ENCODE measurements around the gene IRF6. TPM values are rescaled to one million over a fixed set of nuclear protein-coding genes. Genes with fewer than 3 reads are reported as not detected.
A peak's percentile ranks its signal among the peaks of the same experiment; 100 is the strongest.

The IRF6 gene
- total RNA-seq, 1 donor from 2014 or later = 31.6 TPM

DNA sequence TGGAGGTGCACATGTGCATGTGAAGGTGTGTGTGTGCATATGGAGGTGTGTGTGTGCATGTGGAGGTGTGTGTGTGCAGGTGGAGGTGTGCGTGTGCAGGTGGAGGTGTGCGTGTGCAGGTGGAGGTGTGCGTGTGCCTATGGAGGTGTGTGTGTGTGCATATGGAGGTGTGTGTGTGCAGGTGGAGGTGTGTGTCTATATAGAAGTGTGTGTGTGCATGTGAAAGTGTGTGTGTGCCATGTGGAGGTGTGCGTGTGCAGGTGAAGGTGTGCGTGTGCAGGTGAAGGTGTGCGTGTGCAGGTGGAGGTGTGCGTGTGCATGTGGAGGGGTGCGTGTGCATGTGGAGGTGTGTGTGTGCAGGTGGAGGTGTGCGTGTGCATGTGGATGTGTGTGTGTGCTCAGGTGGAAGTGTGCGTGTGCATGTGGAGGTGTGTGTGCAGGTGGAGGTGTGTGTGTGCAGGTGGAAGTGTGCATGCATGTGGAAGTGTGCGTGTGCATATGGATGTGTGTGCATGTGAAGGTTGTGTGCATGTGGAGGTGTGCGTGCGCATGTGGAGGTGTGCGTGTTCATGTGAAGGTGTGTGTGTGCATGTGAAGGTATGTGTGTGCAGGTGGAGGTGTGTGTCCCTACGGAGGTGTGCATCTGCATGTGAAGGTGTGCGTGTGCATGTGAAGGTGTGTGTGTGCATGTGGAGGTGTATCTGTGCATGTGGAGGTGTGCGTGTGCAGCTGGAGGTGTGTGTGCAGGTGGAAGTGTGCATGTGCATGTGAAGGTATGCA lies 35.1 kb downstream of the IRF6 start:
- intact Hi-C loops (cut with DNase I) = no loop called here
- ATAC-seq (ENCODE audit: poor library complexity) = no peak
- no peak for DNase-seq

- intact Hi-C loops (cut with DNase I) = no loop called here
- DNase-seq (no peak), ATAC-seq (ENCODE audit: poor library complexity) (no peak)
These were observed 36.0 kb downstream of the IRF6 start for GRCh38 chr1:209769971-209770370.

GRCh38 chr1:209769171-209769904 lies 36.6 kb downstream of the IRF6 start:
- ATAC-seq (ENCODE audit: poor library complexity) (peak; percentile 84), DNase-seq (peak; percentile 86)

DNA sequence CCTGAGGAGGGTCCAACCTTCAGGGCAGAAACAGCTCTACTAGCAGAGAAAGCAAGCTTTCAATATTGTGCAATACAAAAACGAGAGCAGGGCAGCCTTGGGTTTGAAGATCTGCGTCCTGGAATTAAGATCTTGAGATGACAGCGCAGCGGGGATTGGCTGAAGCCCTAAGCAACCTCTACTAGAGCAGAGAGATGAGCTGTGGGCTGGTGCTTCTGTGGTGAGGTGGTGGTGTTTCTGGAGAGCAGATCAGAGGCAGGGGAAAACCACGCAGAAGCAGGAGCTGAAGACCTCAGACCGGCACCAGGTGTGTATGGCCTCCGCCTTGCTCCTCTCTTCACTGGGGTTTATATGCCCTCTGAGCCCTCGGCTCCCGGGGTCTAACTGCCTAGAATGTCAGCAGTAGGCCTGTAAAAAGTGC lies 37.6 kb downstream of the IRF6 start:
- intact Hi-C loops (cut with DNase I) = no loop called here
- peak; percentile 19 for ATAC-seq (ENCODE audit: poor library complexity)

More at GRCh38 chr1:209769171-209769904, 36.6 kb downstream of the IRF6 start:
- intact Hi-C loops (cut with DNase I) = no loop called here

GRCh38 chr1:209767706-209768105 lies 38.2 kb downstream of the IRF6 start:
- DNase-seq (no peak), ATAC-seq (ENCODE audit: poor library complexity) (no peak)
- intact Hi-C loops (cut with DNase I) = no loop called here

More for the DNA sequence above, 37.6 kb downstream of the IRF6 start:
- DNase-seq = no peak

- intact Hi-C loops (cut with DNase I) = no loop called here
- ATAC-seq (ENCODE audit: poor library complexity) (no peak), DNase-seq (no peak)
These were observed 38.8 kb downstream of the IRF6 start for GRCh38 chr1:209767096-209767495.

DNA sequence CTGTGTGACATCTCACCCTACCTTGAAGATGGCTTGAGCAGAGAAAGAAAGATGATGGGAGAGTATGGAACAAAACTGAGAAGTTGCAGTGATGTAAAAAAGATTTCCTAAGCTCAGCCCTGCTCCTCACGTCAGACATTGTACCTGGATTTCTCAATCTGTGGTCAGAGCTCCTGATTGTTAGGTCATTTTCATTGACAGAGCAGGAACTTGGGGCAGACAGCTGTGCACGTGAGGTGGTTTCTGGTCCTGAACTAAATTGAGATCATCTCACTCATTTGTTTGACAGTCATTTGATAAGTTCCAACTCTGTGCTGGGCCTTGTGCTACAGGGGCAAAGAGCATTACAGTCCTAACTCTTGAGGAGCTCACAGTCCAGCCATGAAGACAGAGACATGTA lies 39.9 kb downstream of the IRF6 start:
- intact Hi-C loops (cut with DNase I) = no loop called here
- ATAC-seq (ENCODE audit: poor library complexity) (no peak), DNase-seq (no peak)

GRCh38 chr1:209761011-209761635 lies 44.8 kb downstream of the IRF6 start:
- intact Hi-C loops (cut with DNase I) = no loop called here
- DNase-seq (no peak), ATAC-seq (ENCODE audit: poor library complexity) (peak; percentile 71)

DNA sequence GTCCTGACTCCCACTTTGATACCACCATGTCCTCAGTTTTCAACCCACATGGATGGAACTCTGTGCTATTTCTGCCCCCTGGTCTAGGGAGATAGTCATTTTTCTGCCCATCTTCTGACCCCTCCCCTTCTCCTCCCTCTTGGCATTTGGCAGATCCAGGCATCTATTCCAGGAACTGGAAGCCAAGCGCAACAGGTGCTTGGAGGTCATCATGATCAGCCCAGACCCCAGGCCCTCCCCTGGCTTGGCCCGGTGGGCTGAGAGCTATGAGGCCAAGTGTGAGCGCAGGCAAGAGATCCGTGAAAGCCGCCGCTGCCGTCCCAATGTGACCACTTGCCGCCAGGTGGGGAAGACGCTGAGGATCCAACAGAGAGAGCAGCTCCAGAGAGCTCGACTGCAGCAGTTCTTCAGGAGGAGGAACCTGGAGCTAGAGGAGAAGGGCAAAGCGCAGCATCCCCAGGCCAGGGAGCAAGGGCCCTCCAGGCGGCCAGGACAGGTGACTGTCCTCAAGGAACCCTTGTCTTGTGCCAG lies 46.0 kb downstream of the IRF6 start:
- DNase-seq = no peak
- intact Hi-C loops (cut with DNase I) = no loop called here
- ATAC-seq (ENCODE audit: poor library complexity) = no peak

DNA sequence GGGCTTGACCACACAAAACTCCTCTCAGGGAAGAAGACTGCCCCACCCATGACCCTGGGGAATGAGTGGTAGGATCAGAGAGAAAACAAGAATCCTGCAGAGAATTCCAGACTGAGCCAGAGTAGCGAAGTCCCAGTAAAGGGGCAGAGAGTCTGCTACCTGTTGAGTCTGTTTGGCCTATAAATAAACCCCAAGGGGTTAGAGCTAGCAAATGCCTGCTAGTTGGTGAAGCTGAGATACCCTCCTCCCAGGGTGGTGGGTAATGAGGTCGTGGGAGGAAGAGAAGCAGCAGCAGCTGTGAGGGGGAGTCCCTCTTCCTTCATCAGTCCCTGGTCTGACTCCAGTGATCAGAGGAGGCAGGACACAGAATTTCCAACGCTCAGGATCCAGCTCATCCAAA lies 47.5 kb downstream of the IRF6 start:
- intact Hi-C loops (cut with DNase I) = no loop called here
- no peak for ATAC-seq (ENCODE audit: poor library complexity)

GRCh38 chr1:209756615-209757445 lies 49.1 kb downstream of the IRF6 start:
- ATAC-seq (ENCODE audit: poor library complexity) (peak; percentile 28), DNase-seq (no peak)
- intact Hi-C loops (cut with DNase I) = no loop called here

More for the DNA sequence above, 47.5 kb downstream of the IRF6 start:
- DNase-seq = no peak

- peak; percentile 50 for ATAC-seq (ENCODE audit: poor library complexity)
These were observed 49.9 kb downstream of the IRF6 start, which contains the start of gene TRAF3IP3 for GRCh38 chr1:209755926-209756614. Gene TRAF3IP3 (plus strand): TSS chr1:209756053. CDS start chr1:209760040, 3,987 bp downstream.

GRCh38 chr1:209755256-209755655 lies 50.7 kb downstream of the IRF6 start:
- DNase-seq (no peak), ATAC-seq (ENCODE audit: poor library complexity) (no peak)
- intact Hi-C loops (cut with DNase I) = no loop called here

More at GRCh38 chr1:209755926-209756614, 49.9 kb downstream of the IRF6 start, which contains the start of gene TRAF3IP3:
- intact Hi-C loops (cut with DNase I) = no loop called here
- peak; percentile 56 for DNase-seq

GRCh38 chr1:209752890-209753289 lies 53.1 kb downstream of the IRF6 start:
- DNase-seq = no peak
- ATAC-seq (ENCODE audit: poor library complexity) = no peak
- intact Hi-C loops (cut with DNase I) = no loop called here

- ATAC-seq (ENCODE audit: poor library complexity) = no peak
- no peak for DNase-seq
- intact Hi-C loops (cut with DNase I) = no loop called here
These were observed 54.2 kb downstream of the IRF6 start for GRCh38 chr1:209751627-209752231.

DNA sequence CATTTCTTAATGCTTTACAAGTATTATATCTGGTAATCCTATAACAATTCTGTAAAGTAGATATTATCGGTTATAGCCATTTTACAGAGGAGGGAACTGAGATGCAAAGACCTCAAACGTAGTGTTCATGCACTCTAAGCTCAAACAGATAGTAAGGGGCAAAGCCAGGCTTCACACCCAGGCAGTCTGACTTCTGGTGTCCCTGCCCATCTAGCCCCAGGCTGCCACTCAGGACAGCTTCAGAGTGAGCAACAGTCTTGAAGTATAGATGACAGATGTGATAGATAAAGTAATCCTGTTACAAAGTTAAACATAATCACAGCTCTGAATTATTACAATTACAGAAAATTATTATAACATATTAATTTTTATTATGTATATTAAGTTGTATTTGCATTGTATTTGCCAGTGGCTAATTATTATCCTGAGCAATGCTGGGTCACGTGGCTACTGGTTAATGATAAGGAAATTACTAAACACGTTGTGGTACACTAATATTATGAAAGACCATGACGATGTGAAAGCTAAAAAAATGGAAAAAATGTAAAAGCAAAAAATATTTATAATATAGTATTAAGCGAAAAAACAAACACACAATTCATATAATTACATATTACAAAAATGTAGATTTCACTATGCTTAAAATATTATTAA lies 56.1 kb downstream of the IRF6 start:
- DNase-seq (no peak), ATAC-seq (ENCODE audit: poor library complexity) (no peak)
- intact Hi-C loops (cut with DNase I) = loop anchor here (5.0 kb wide), 2 partner anchors 52 to 172 kb away; no protein-coding TSS in a partner anchor

DNA sequence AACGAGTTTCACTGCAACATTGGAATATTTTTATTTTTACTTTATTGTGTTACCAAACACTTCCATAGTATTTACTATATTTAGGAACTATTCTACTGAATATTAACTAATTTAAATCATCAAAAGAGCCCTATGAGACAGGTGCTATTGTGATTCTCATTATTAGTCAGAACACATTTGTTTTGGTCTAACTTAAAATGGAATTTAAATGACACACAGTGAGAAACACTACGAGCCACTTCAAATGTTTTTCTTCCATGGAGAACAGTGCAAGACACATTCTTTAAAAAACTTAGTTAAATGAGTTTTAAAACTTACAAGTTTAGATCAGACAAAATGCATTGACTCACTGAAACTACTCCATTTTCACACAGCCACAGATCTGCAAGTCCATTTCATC lies 56.7 kb downstream of the IRF6 start:
- intact Hi-C loops (cut with DNase I) = loop anchor here (5.0 kb wide), 2 partner anchors 52 to 172 kb away; no protein-coding TSS in a partner anchor
- ATAC-seq (ENCODE audit: poor library complexity) (no peak), DNase-seq (no peak)
